HG03139 (cell line): ENCODE results near the gene PLEKHA6.
"Not testable (repeated sequence)": the region's sequence is repeated elsewhere in the genome, so short reads cannot be mapped to it uniquely, and the experiment has no call there.

Experiments used
- ATAC-seq: cut with Tn5 transposase; IDR thresholded peaks from one replicate; pipeline ENCODE4 v1.9.1; 2021; ENCODE audit not compliant: unreplicated experiment

Gene PLEKHA6

DNA sequence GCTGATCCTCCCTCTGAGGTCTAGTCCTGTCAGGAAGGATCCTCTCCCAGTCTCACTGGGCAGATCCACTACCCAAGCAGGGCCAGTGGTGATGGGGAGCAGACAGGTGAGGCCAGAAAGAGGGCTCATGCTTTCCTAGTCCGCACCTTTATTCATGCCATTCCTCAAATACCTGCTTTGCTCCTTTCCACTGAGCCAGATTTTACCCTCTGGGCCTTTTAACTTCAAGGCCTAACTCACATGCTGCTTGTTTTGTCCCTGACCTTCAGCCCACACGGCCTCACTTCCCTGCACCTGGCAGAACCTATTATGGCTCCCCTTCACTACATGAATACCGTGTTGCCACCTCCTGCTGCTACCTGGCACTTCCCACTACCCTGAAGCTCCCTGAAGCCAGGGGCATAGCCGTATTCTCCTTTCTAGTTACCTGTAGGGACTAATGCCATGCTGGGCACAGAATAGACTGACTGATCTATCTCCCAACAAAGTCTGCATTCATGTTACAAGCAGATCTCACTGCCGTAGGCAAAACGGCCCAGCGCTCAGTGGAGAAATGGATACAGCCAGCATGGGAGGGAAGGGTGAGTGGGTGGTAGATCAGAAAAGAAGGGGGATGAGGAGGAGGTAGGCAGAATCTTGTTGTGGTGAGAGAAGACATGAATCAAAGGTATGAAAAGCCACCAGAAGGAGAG lies 109.8 kb downstream of the PLEKHA6 start:
- no peak for ATAC-seq

DNA sequence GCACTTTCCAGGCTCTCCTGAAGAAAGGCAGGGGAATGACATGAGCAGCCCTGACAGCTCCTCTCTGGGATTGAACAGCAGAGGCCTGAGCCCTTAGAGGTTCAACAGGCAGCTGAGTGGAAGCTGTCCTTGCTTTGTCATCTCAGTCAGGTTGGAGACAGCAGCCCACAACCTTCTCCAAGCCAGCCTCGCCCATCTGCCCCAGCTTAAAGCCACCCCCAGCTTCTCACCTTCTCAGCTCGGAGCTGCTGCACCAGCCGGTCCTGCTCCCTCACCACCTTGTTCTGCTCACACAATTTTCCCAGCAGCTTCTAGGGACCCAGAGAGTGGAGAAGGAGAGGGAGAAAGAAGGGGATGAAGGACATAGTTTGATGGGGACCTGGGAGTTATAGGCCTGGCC lies 110.8 kb downstream of the PLEKHA6 start:
- ATAC-seq, result no peak

DNA sequence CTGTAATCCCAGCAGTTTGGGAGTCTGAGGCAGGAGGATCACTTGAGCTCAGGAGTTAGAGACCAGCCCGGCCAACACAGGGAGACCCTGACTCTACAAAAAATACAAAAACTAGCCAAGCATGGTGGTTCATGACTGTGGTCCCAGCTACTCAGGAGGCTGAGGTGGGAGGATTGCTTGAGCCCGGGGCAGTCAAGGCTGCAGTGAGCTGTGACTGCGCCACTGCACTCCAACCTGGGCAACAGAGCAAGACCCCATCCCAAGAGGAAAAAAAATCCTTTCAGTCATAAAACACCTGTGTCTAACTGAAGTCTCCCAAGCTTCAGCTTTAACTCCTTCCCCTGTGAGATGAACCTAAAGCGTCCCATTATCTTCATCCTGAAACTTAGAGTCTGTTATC lies 112.9 kb downstream of the PLEKHA6 start:
- ATAC-seq, result no peak

DNA sequence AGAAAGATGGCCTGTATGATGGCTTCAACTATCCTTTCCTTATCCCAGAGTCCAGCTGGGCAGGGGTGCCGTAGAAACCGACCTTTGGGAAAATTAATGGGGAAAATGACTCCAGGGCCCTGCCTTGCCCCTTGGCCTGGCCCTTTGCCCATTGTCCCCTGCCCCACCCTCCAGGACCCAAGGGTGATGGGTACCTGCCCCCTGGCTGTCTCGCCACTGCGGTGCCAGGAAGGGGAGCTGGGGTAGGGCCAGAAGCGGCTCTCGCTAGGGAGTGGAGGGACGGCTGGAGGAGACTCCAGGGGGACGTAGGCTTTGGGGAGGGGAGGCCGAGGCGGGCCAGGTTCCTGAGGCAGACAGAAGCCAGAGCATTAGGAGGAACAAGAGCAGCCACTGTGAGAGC lies 116.8 kb downstream of the PLEKHA6 start:
- ATAC-seq, result no peak

DNA sequence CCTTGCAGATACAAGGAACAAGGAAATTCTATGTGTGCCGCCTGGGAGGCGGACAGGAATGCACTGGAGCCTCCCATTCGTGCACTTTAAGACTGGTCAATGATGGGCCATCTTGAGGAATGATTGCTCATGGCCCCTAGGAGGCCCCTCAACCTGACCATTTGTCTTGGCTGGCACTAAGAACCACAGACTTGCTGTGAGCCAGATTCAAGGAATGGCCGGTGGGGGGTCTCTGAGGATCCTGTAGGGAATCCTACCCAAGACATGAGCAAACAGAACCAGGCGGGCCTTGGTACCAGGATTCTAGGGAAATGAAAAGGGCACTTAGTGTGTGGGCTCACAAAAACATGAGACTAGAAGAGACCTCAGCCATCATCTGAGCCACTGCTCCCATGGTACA lies 117.8 kb downstream of the PLEKHA6 start:
- ATAC-seq, result no peak

DNA sequence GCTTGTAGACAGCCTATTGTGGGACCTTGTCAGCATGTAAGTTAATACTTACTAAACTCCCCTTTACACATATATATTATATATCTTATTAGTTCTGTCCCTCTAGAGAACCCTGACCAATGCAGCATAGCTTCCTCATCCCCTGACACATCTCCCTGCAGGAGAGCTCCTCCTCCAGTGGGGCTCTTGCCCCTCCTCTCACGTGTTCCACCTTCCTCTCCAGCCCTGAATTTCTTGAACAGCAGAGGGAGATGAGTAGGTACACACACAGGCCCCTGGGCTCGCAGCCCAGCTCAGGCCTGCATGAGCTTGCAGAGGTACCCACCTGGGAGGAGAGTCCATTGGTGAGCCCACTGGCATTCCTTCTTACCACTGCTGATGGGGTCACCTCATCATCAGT lies 118.7 kb downstream of the PLEKHA6 start:
- no peak for ATAC-seq

DNA sequence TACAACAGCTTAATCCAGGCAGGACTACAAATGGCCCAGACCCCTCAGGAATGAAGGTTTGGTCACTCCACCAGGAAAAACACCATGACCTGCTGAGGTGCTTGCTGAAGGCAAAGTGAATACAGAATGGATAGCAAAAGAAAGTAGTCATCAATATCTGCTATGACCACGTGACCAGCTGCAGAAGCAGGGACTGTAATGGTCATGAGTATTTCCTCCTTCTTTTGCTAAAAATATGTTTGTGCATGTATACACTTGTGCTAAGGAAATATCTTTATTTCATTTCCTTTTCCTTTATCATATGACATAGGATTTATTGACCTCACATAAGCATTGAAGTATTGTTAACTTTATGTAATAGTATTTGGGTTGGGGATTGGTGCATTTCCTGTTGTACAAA lies 119.5 kb downstream of the PLEKHA6 start:
- no peak for ATAC-seq

DNA sequence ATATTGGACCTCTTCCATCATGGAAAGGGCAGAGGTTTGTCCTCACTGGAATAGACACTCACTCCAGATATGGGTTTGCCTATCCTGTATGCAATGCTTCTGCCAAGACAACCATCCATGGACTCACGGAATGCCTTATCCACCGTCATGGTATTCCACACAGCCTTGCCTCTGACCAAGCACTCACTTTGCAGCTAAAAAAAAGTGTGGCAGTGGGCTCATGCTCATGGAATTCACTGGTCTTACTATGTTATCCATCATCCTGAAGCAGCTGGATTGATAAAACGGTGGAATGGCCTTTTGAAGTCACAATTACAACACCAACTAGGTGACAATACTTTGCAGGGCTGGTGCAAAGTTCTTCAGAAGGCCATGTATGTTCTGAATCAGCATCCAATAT lies 120.3 kb downstream of the PLEKHA6 start:
- not testable (repeated sequence) for ATAC-seq

DNA sequence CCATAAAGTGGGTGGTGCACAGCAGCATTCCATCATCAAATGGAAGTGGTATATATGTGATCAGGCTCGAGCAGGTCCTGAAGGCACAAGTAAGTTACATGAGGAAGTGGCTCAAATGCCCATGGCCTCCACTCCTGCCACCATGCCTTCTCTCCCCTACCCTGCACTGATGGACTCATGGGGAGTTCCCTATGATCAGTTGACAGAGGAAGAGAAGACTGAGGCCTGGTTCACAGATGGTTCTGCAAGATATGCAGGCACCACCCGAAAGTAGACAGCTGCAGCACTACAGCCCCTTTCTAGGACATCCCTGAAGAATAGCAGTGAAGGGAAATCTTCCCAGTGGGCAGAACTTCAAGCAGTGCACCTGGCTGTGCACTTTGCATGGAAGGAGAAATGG lies 121.2 kb downstream of the PLEKHA6 start:
- not testable (repeated sequence) for ATAC-seq

DNA sequence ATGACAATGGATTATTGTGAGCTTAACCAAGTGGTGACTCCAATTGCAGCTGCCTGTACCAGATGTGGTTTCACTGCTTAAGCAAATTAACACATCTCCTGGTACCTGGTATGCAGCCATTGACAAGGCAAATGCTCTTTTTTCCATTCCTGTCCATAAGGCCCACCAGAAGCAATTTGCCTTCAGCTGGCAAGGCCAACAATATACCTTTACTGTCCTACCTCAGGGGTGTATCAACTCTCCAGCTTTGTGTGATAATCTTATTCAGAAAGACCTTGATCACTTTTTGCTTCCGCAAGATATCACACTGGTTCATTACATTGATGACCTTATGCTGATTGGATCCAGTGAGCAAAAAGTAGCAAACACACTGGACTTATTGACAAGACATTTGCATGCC lies 122.2 kb downstream of the PLEKHA6 start:
- ATAC-seq, result not testable (repeated sequence)

DNA sequence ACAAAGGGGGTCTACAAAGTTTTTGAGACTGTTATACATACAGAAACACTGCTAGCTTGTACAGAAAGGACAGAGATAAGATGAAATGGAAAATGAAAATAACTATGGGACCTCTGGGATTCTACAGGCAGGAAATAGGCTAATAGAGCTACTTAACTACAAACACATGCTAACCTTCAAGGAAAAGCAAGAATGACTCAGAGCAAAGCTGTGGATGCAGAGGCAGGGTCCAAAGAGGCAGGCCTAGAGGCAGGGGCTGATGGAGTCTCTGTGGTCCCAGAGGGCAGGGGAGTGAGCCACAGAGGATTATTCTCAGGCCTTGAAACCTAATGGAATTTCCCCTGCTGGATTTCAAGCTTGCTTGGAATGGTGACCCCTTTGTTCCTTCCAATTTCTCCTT lies 127.2 kb downstream of the PLEKHA6 start:
- no peak for ATAC-seq

DNA sequence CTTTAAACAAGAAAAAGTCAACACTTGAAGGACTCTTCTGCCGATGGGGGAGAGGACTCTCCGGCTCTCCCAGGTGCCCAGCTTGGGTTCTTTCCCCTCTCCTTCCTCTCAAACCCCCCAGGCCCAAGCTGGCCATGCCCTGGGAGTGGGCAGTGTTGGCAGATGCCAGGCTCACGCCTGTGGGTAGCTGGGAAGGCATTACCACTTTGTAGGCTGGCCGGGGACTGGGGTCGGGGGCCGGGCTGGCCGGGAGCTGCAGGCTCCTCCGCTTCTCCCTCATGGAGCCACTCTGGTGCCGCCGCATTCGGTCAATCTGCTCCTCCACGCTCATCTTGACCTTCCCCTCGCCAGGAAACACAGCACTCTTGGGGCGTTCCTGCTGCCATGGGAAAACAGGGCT lies 129.5 kb downstream of the PLEKHA6 start:
- ATAC-seq, result no peak

DNA sequence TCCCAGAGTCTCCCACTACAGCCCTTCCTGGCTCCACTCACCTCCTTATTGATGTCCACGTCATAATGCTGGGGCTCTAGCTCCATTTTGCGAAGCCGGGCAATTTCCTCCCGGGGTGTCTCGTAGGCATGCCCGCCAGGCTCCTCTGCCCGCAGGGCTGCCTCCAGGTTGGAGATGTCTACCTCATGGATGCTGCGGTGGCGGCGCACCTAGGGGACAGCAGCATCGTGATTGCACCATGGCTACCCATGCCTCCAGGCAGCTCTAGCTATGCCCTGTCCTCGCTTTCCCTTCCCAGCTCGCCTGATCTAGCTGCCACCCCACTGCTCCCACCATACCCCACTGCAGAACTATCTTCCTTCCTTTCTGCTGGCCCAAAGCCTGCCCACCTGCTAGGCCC lies 130.8 kb downstream of the PLEKHA6 start:
- no peak for ATAC-seq

DNA sequence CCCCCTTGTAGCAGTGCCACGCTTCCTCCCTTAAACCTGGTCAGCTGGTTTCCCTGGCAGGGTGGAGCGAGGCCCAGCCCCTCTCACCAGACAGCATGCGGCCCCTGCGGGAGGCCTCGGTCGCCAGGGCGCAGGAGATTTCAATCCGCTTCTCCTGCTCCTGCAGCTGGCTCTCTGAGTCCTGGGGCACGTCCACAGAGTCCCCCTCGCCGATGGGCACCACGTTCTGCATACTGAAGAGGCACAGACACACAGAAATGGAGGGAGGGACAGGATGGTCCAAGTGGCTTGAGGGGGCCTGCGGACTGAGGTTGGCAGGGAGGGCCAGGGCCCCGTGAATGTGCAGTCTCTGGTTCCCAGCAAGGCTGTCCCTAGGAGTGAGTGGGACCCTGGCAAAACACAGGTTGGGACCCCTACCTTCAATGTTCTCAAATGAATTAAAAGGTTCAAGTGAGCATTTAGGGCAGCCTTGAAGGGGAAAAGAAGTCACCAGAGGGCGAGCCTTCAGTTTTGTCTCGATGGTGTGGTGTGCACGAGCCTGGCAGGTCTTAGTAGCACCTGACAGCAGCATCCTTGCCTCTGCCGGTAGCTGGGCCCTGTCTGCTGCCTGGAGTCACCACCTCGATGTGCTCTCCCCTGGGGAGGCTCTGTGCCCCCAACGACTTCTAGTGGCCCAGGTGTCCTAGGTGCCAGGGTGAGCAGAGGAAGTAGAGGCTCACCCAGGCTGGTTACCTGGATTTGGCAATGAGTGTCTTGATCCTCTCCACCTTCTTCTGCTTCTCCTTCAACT lies 131.5 kb downstream of the PLEKHA6 start:
- ATAC-seq, result no peak

DNA sequence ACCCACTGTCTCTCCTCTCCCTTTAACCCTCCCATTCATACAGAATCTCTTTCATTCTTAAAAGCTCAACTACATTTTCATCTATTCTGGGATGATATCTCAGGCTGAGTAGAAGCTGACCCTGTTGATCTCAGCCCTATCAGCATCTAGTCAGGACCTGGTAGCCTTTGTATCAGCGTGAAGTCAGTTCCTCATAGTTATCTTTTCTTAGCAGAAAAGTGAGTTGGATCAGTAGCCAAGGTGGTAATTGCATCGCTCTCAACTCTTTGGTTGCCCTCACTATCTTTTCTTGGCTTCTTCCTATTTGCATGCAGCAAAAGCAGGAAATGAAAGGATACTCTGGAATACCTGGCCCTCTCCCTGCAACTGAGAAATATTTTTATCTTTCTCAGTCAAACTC lies 132.4 kb downstream of the PLEKHA6 start:
- ATAC-seq, result no peak

DNA sequence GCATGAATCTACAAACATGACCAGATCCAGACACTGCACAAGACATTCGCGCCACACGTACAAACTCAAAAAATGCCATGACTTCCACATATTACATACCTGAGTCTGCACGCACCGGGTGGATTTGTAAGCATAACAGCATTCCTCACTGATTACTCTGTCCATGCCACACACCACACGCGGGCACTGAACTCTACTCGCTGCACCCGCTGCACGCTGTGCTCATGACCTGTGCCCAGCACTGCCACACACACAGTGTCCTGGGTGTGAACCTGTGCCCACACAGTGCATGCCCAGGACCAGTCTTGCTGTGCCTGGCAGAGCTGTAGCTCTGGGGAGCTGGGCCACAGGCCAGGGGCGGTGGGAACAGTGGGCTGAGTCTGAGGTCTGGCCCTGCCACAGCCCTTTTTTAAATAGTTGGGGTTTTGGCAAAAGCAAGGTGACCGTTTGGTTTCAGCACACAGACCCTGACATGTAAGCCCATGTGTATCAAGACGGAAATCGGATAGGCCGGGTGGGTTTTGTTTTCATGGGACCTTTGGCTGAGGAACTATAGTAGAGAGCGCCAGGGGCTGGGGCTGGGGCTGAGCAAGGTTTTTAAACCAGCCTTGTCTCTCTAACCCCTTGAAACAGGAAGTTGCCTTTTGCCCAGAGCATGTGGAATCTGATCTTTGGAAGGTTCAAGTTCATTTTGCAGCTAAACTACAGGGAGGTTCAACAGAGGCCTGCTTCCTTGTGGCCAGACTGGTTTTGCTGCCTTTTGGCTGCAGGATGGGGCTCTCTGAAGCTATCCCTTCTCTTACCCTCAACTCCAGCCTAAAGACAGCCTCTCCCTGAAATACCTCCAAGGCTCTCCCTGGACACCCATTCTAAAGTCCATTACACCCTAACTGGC lies 133.6 kb downstream of the PLEKHA6 start:
- no peak for ATAC-seq

DNA sequence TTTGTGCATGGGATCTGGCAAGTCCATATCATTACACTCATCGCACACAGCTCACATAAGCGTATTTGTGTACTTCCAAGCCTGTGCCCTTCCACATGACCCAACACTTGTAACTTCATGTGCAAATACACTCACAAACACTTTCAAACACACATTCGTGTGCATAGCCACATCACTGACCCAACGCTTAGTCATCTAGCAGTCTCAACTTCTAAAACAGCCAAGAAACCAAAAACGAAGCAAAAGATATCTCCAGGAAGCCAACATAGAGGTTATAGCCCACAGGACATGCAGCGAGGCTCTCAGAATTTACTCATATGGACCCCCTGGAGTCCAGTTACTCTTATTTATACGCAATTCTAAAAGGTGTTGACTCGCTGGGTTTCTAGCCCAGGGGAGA lies 135.1 kb downstream of the PLEKHA6 start:
- no peak for ATAC-seq

DNA sequence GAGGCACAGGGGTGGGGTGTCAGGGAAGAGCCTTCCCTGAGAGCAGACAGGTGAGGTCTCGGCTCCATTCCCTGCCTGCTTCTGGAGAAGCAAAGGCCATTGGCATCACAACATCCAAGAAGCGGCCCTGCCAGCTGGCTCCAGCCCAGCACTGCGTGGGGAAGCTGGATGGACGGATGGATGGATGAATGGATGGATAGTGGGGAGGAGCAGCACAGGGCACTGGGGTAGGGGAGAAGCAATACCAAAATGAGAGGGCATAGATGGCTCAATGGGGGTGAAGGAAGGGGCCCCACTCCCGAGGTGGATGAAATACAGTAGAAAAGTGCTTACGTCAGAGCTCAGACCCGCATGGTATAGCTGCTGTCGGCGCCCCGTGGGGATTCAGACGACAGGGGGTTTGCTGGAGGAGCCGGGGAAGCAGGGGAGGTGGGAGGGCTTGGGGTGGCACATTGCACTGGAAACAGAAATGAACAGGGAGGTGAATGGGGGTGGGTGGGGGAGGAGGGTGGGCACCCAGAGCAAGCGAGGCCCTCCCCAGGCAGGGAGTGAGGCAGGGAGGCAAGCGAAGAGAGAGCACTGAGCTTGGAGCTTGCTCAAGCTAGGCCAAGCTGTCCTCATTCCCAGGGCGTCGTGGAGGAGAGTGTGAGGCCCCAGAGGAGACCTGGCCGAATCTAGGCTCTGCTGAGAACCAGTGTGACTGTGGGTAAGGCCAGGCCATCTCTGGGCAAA lies 136.4 kb downstream of the PLEKHA6 start:
- ATAC-seq, result no peak

DNA sequence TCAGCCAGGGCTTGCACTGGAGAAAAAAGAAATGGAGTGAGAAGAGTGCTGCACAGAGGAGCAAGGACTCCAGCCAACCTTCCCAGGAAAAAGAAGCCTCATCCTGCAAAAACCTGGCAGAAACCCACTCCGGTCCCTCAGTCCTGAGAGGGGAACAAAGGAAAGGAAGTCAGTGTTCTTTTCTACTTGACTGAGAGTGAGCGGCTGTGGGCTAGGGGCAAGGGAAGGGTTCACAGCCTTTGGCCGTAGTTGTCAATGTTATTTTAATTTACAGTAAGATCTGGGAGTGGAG lies 137.0 kb downstream of the PLEKHA6 start:
- ATAC-seq, result no peak

DNA sequence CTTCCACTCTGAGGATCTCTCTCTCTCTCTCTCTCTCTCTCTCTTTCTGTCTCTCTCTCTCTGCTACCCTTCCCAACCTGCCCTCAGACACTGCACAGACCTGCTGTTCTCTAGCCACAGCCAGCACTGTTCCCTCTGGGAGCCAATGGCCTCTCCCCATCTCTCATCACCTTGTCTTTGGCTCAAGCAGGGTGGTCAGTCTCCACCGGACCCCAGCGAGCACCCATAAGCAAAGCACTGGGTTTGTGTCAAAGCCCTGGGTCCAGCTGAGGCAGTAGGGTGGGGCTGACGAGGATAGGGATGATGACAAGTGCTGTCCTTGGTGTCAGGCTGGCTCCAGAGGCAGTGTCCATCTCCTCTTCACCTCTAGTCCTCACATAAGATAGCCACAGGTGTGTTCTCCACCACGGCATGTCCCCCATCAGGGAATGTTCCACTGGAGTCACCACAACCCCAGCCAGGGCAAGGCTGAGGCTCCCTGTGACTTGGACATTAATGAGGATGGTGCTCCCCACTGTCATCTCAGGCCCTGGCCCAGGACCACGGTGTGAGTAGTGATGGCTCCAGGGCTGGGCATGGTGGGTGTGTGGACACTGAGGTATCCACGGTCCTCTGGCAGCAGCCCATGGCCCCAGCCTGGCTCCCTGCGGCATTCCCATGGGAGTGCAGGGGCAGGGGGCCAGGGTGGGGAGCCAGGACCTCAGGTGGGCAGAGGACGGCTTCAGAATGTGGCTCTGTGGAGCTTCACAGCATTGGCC lies 137.5 kb downstream of the PLEKHA6 start:
- no peak for ATAC-seq

DNA sequence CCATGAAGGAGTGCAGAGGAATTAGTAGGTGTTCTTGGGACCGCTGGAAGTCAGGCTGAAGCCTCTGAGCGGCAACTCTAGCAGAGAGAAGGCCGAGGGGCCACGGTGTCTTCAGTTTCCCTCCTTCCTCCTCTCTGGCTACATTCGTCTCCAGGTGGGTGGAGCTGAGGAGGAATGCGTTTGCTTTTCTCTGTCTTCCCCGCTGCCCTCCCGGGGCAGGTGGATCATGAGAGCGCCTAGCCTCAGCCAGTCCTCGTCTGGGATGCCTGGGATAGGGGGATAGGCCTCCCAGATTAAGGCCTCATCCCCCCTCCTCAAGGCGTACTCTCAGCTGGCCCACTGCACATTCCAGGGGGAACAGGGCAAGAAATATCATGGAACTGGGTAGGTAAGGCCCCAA lies 138.5 kb downstream of the PLEKHA6 start:
- ATAC-seq, result no peak
